Thyroid gland (tissue), 4 donors: ENCODE results near the gene UBE2H. TPM values are rescaled to one million over a fixed set of nuclear protein-coding genes. Genes with fewer than 3 reads are reported as not detected.

ENCODE experiments used
- DNase-seq, 2 donors: peaks; one replicate each; pipeline ENCODE4 v3.0.0-alpha.2; 2019
- H3K27ac ChIP-seq, 3 donors: fragments of 200-600 bp; sonication (generic); 1 replicate in 2 of 3; 2 replicates in 1 of 3; pipeline ENCODE4 v1.5.1; 2016 to 2019; ENCODE audit warnings: mild to moderate bottlenecking in 1 of 3, moderate library complexity in 1 of 3
- H3K27me3 ChIP-seq: fragments of 200-600 bp; sonication (generic); one replicate; pipeline ENCODE4 v1.5.1; 2019
- H3K36me3 ChIP-seq, 2 donors: fragments of 200-600 bp; sonication (generic); one replicate each; pipeline ENCODE4 v1.5.1; 2016 to 2019
- H3K4me1 ChIP-seq, 2 donors: fragments of 200-600 bp; sonication (generic); one replicate each; pipeline ENCODE4 v1.5.1; 2017 to 2019
- H3K4me3 ChIP-seq, 3 donors: fragments of 200-600 bp; sonication (generic); replicated peaks in 1 of 3; 1 replicate in 2 of 3; 2 replicates in 1 of 3; pipeline ENCODE4 v1.5.1; 2016; ENCODE audit warnings: mild to moderate bottlenecking in 1 of 3
- H3K9me3 ChIP-seq: fragments of 200-600 bp; sonication (generic); one replicate; pipeline ENCODE4 v1.5.1; 2017
- POLR2A ChIP-seq, 2 donors: fragments of 450-650 bp; IDR thresholded peaks; one replicate each; pipeline ENCODE4 v1.6.1; 2017; ENCODE audit warnings: antibody characterized with exemption in 2 of 2, mild to moderate bottlenecking in 2 of 2, moderate library complexity in 1 of 2
- WGBS, 2 donors: methylation state at CpG; one replicate each; pipeline ENCODE4 v1.1.5; 2017; 5-methylcytosine and 5-hydroxymethylcytosine counted together
- intact Hi-C: fragments of 100-400 bp; cut with DNase I; formaldehyde crosslinking; loops from one replicate; pipeline ENCODE4 v1.15.1; 2023
- small RNA-seq: library from RNA; depleted of rRNA; stranded (forward); fragments of <200 nt; gene quantifications from one replicate; pipeline ENCODE3, GENCODE V24; 2016
- total RNA-seq, 4 donors: library from RNA; depleted of rRNA; stranded (reverse); fragments of >200 nt; gene quantifications; one replicate each; pipeline ENCODE4 v1.2.3, GENCODE V29; 2016
- TF ChIP-seq, protein P1 (sequence below), 6 experiments: fragments of 200-600 bp in 3 of 6; fragments of 450-650 bp in 3 of 6; sonication (generic) in 3 of 6; IDR thresholded peaks; one replicate each; pipeline ENCODE4 v1.5.1; 2016 to 2019; ENCODE audit warnings: antibody characterized with exemption in 6 of 6, mild to moderate bottlenecking in 2 of 6, inconsistent platforms in 1 of 6, moderate library complexity in 1 of 6

Gene UBE2H
- total RNA-seq, 4 donors from 2014 or later: 97.7 to 156 (median 122) TPM

DNA sequence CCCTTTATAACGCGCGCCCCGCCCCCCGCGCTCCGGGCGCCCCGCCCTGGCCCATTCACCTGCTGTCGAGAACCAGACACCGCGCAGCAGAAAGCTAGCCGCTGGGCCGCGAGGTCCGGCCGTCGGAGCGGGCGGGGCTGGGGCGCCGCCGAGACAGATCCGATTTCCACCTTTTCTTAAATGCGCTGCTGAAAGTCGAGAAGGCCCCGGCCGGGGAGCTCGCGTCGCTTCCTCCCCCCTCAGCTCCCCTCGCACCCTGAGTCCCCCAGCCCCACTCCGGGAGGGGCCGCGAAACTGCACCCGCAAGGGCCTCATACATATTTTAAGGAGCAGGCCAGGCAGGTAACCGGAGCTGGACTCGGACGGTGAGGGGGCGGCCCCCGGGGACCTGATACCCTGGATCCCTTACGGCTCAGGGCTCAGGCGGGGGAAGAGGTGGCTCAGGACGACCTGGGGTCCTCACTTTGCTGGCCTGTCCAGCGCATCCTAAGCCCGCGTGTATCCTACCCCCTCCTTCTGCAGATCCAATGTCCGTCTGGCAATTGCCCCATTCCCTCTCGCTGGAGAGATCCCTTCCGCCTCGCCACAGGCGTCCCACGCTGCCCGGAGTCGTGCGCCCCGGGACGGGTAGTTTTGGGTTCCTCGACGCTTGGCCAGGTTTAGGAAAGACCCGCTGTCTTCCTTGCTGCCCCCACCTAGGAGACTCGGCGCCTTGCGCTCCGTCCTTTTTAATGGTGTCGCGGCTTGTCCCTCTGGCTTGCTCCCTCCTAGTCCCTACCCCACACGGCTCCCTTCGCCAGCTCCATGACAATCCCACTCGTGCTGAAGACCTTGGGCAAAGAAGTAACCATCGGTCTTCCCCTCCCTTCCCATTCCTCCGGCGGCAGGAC is 170.6 kb downstream of the UBE2H start:
- peak in 1 of 2 donors; percentile 11 for DNase-seq

DNA sequence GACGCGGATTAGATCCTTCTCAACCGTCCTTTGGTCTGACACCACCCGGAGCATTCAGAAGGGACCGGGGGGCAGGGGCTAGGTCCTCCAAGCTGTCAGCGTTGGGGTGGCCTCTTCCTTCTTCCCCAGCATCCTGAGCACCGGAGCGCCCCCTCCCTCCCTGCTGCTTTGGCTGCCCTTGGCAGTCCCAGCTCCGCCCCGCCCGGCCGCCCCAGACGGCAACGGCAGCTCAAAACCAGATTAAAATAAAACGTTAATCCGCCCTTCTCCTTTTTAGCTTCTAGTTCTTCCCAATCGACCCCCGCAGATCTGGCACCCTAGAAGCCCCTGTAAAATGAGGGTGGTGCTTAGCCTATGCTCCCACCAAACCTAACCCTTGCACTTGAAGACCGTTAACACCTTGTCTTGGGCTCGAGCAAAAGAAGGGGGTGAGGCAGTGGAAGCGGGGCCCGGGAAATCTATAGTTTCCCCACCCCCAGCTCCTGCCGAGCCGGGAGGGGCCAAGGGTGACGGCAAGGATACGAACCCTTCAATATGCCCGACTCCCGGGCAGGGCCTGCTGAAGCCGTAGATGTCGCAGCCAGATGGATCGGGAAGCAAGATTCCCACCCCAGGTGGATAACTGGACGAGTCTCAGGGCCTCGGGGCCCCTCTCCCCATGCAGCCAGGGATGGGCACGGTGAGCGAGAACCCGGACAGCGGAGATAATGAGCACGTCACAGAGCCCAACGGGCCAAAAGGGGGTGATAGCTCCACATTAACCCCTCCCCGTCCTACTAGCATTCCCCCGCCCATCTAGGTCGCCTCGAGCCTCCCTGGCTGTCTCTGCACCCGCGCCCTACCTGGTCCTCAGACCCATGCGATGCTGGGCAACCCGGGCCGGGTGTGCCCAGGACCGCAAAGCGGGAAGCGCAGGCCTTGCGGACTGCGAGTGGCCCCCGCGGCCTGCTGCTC is 171.5 kb downstream of the UBE2H start:
- intact Hi-C loops: no loop called here
- TF ChIP-seq POLR2A (IDR thresholded peaks at IDR 0.05): no peak
- TF ChIP-seq, protein P1, sequence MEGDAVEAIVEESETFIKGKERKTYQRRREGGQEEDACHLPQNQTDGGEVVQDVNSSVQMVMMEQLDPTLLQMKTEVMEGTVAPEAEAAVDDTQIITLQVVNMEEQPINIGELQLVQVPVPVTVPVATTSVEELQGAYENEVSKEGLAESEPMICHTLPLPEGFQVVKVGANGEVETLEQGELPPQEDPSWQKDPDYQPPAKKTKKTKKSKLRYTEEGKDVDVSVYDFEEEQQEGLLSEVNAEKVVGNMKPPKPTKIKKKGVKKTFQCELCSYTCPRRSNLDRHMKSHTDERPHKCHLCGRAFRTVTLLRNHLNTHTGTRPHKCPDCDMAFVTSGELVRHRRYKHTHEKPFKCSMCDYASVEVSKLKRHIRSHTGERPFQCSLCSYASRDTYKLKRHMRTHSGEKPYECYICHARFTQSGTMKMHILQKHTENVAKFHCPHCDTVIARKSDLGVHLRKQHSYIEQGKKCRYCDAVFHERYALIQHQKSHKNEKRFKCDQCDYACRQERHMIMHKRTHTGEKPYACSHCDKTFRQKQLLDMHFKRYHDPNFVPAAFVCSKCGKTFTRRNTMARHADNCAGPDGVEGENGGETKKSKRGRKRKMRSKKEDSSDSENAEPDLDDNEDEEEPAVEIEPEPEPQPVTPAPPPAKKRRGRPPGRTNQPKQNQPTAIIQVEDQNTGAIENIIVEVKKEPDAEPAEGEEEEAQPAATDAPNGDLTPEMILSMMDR (IDR thresholded peaks at IDR 0.05): no peak
- H3K4me3 ChIP-seq: peak overlapping the region in 1 of 3 donors; percentile 49
- H3K27me3 ChIP-seq: peaks cover 41% of the 10 kb centered on the region
- no peaks in the 10 kb centered on the region for H3K36me3 ChIP-seq
- H3K9me3 ChIP-seq: no peaks in the 10 kb centered on the region
- peaks cover 20 to 48% of the 10 kb centered on the region in 2 donors for H3K4me1 ChIP-seq
- peak in 1 of 2 donors; percentile 24 for DNase-seq
- 4% methylated on average over 23 to 26 of the region's 55 CpGs for WGBS, 2 donors
- no peak overlapping the region for H3K27ac ChIP-seq

More for the DNA sequence above, 170.6 kb downstream of the UBE2H start:
- intact Hi-C loops: no loop called here
- H3K9me3 ChIP-seq: no peaks in the 10 kb centered on the region
- H3K4me3 ChIP-seq: peak overlapping the region in 1 of 3 donors; percentile 8
- peaks cover 20 to 48% of the 10 kb centered on the region in 2 donors for H3K4me1 ChIP-seq
- 3 to 4% methylated on average over 13 to 33 of the region's 73 CpGs for WGBS, 2 donors
- peaks cover 41% of the 10 kb centered on the region for H3K27me3 ChIP-seq
- no peak for TF ChIP-seq POLR2A (IDR thresholded peaks at IDR 0.05)
- TF ChIP-seq, protein P1 (IDR thresholded peaks at IDR 0.05): no peak
- H3K27ac ChIP-seq: no peak overlapping the region
- H3K36me3 ChIP-seq: no peaks in the 10 kb centered on the region

Small RNA genes within 50 kb of the gene (small RNA-seq; reads per million reads assigned to genes)
- gene RF00019: not detected

Other genes starting within 250 kb of the UBE2H start
- 10 to 100 TPM; 11.8 to 17.9 (median 16.7) TPM for gene ZC3HC1, start 98.4 kb upstream of the UBE2H start, total RNA-seq
- gene KLHDC10, start 117.6 kb upstream of the UBE2H start, total RNA-seq: 10 to 100 TPM; 27.4 to 41.6 (median 30.8) TPM